K562 (cell line): ENCODE results near the gene ABHD16A. TPM values are rescaled to one million over a fixed set of nuclear protein-coding genes. Genes with fewer than 3 reads are reported as not detected.

Experiments used
- CHD2 ChIP-seq: IDR thresholded peaks from 2 replicates; pipeline ENCODE4 v1.6.1; 2011; ENCODE audit warnings: low read depth, low read length
- ELF4 ChIP-seq: fragments of 450-650 bp; formaldehyde crosslinking; IDR thresholded peaks from 2 replicates; pipeline ENCODE4 v1.4.0; 2022; ENCODE audit warnings: missing genetic modification characterization
- FOXK1 ChIP-seq: sonication (generic); formaldehyde crosslinking; IDR thresholded peaks from 2 replicates; pipeline ENCODE4 v1.8.0; 2022; ENCODE audit warnings: missing genetic modification reagents, mild to moderate bottlenecking, borderline replicate concordance
- FUS ChIP-seq: fragments of 200-400 bp; formaldehyde crosslinking; optimal IDR thresholded peaks from 2 replicates; pipeline ENCODE3; 2017; ENCODE audit warnings: low read depth, low read length
- HOXB6 ChIP-seq: fragments of 250-450 bp; sonication (Bioruptor Pico); IDR thresholded peaks from 2 replicates; pipeline ENCODE4 v1.5.1; 2022; ENCODE audit warnings: mild to moderate bottlenecking, borderline replicate concordance
- KHSRP ChIP-seq: fragments of 450-650 bp; IDR thresholded peaks from 2 replicates; pipeline ENCODE4 v1.6.1; 2017
- MBD2 ChIP-seq: sonication (generic); IDR thresholded peaks from 2 replicates; pipeline ENCODE4 v1.6.1; 2016; ENCODE audit warnings: low read depth, borderline replicate concordance
- MTF1 ChIP-seq: fragments of 250-450 bp; sonication (Bioruptor Pico); IDR thresholded peaks from 2 replicates; pipeline ENCODE4 v1.9.0; 2021; ENCODE audit warnings: moderate library complexity, mild to moderate bottlenecking, inconsistent platforms, borderline replicate concordance
- MYBL2 ChIP-seq, 2 experiments: fragments of 450-650 bp in 1 of 2; sonication (generic) in 1 of 2; formaldehyde crosslinking in 1 of 2; IDR thresholded peaks; 2 replicates each; pipeline versions ENCODE4 v1.6.1 to v1.8.1; 2017 to 2022; ENCODE audit warnings: borderline replicate concordance in 1 of 2, inconsistent platforms in 1 of 2, low read depth in 1 of 2, mild to moderate bottlenecking in 1 of 2, missing genetic modification reagents in 1 of 2, moderate library complexity in 1 of 2
- NFIC ChIP-seq: fragments of 450-650 bp; IDR thresholded peaks from 2 replicates; pipeline ENCODE4 v1.6.1; 2017; ENCODE audit warnings: mild to moderate bottlenecking, inconsistent platforms
- SNRNP70 ChIP-seq: fragments of 200-400 bp; formaldehyde crosslinking; optimal IDR thresholded peaks from 2 replicates; pipeline ENCODE3; 2017; ENCODE audit warnings: low read depth, low read length
- ZEB2 ChIP-seq: fragments of 450-650 bp; IDR thresholded peaks from 2 replicates; pipeline ENCODE4 v1.6.1; 2016
- ZNF140 ChIP-seq: fragments of 250-450 bp; sonication (Bioruptor Pico); IDR thresholded peaks from 2 replicates; pipeline ENCODE4 v1.8.0; 2021; ENCODE audit warnings: moderate library complexity, mild to moderate bottlenecking, inconsistent platforms
- ZNF232 ChIP-seq: sonication (generic); formaldehyde crosslinking; IDR thresholded peaks from 2 replicates; pipeline ENCODE4 v1.8.0; 2022; ENCODE audit warnings: mild to moderate bottlenecking, missing genetic modification reagents
- ZNF253 ChIP-seq: fragments of 250-450 bp; sonication (Bioruptor Pico); conservative IDR thresholded peaks from 2 replicates; pipeline ENCODE4 v1.6.1; 2021; ENCODE audit warnings: mild to moderate bottlenecking
- ZNF695 ChIP-seq: fragments of 450-650 bp; formaldehyde crosslinking; IDR thresholded peaks from 2 replicates; pipeline ENCODE4 v1.4.0; 2020; ENCODE audit warnings: mild to moderate bottlenecking, moderate library complexity
- polyA plus RNA-seq, 8 experiments: library from polyadenylated mRNA; depleted of rRNA in 4 of 8; stranded (reverse) in 5 of 8; unstranded in 3 of 8; fragments of >200 nt; fragmentation: Nextera tagmentation in 2 of 8; fragmentation: Illumina TruSeq in 1 of 8; extraction: Ambion mirVana in 2 of 8; extraction: Trizol in 1 of 8; gene quantifications; 2 replicates each; pipeline versions ENCODE4 v1.2.1 to v1.2.3, GENCODE V29; 2011 to 2014; ENCODE audit warnings: inconsistent platforms in 1 of 8, missing spikeins in 1 of 8
- total RNA-seq, 7 experiments: library from RNA; depleted of rRNA in 6 of 7; stranded (reverse); fragments of >200 nt in 6 of 7; fragmentation: Illumina TruSeq in 2 of 7; extraction: Trizol in 2 of 7; gene quantifications; 2 replicates each; pipeline versions ENCODE4 v1.2.1 to v1.2.3, GENCODE V29; 2011 to 2021; ENCODE audit warnings: low replicate concordance in 1 of 7
- TF ChIP-seq, protein P1 (sequence below): fragments of 450-650 bp; formaldehyde crosslinking; IDR thresholded peaks from 2 replicates; pipeline ENCODE4 v1.4.0; 2022; ENCODE audit warnings: missing genetic modification characterization
- TF ChIP-seq, protein P2 (sequence below): fragments of 250-450 bp; sonication (Bioruptor Pico); IDR thresholded peaks from 2 replicates; pipeline ENCODE4 v1.8.0; 2022; ENCODE audit warnings: inconsistent platforms
- TF ChIP-seq, protein P3 (sequence below): fragments of 250-450 bp; sonication (Bioruptor Pico); IDR thresholded peaks from 2 replicates; pipeline ENCODE4 v1.8.0; 2022; ENCODE audit warnings: moderate library complexity, mild to moderate bottlenecking, inconsistent platforms
- TF ChIP-seq, protein P4 (sequence below): sonication (generic); formaldehyde crosslinking; IDR thresholded peaks from 2 replicates; pipeline ENCODE4 v1.9.0; 2022; ENCODE audit warnings: mild to moderate bottlenecking, missing genetic modification reagents
- TF ChIP-seq, protein P5 (sequence below): fragments of 450-650 bp; conservative IDR thresholded peaks from 2 replicates; pipeline ENCODE4 v1.6.1; 2016; ENCODE audit warnings: missing genetic modification characterization, low read depth, mild to moderate bottlenecking, missing compliant biosample characterization, moderate library complexity
- TF ChIP-seq, protein P6 (sequence below): fragments of 450-650 bp; IDR thresholded peaks from 2 replicates; pipeline ENCODE4 v1.7.0; 2016; ENCODE audit warnings: borderline replicate concordance

ABHD16A gene
- total and polyA plus RNA-seq, 9 of the 15 experiments (the other 6 are each of a cell fraction or from before 2014, with no cell fraction given) = 25.8 to 120 (median 81.6) TPM

DNA sequence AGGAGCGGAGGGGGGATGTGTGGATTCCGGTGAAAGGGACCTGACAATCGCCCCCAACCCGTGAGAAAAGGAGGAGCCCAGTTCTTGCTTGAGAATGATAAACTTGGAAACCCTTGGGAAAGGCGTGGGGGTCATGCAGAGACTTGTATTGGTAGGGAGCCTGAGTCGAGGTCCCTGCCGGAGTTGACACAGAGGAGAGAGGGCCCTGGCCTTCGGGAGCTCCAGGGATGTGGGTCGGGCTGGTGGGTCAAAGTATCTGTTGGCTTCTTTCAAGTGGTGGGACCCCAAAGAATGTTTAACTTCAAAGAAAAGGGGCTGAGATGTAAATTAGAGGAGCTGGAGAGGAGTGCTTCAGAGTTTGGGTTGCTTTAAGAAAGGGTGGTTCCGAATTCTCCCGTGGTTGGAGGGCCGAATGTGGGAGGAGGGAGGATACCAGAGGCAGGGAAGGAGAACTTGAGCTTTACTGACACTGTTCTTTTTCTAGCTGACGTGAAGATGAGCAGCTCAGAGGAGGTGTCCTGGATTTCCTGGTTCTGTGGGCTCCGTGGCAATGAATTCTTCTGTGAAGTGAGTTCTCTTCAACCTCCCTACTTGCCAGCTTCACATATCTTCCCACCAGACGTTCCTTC, 36.7 kb downstream of the ABHD16A start (continued):
- TF ChIP-seq, protein P1, sequence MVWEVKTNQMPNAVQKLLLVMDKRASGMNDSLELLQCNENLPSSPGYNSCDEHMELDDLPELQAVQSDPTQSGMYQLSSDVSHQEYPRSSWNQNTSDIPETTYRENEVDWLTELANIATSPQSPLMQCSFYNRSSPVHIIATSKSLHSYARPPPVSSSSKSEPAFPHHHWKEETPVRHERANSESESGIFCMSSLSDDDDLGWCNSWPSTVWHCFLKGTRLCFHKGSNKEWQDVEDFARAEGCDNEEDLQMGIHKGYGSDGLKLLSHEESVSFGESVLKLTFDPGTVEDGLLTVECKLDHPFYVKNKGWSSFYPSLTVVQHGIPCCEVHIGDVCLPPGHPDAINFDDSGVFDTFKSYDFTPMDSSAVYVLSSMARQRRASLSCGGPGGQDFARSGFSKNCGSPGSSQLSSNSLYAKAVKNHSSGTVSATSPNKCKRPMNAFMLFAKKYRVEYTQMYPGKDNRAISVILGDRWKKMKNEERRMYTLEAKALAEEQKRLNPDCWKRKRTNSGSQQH (CRISPR knock-in tag) = no peak; the same call in 1 of the 2 replicates
- TF ChIP-seq FOXK1 (no peak), CHD2 (no peak), HOXB6 (CRISPR knock-in tag) (no peak), ZNF253 (CRISPR knock-in tag) (peak; percentile 80; the same call in 1 of the 2 replicates), ZEB2 (peak; percentile 26; the same call in 1 of the 2 replicates), NFIC (no peak), FUS (no peak), ZNF695 (CRISPR knock-in tag) (no peak), ELF4 (no peak), KHSRP (no peak), ZNF140 (CRISPR knock-in tag) (no peak), MBD2 (no peak), ZNF232 (CRISPR knock-in tag) (no peak), SNRNP70 (no peak), MYBL2 (IDR thresholded peaks at IDR 0.05; ENCODE audit: low read depth) (no peak), MYBL2 (CRISPR knock-in tag; IDR thresholded peaks at IDR 0.05; ENCODE audit: borderline replicate concordance) (no peak), MTF1 (no peak)
- TF ChIP-seq, protein P2, sequence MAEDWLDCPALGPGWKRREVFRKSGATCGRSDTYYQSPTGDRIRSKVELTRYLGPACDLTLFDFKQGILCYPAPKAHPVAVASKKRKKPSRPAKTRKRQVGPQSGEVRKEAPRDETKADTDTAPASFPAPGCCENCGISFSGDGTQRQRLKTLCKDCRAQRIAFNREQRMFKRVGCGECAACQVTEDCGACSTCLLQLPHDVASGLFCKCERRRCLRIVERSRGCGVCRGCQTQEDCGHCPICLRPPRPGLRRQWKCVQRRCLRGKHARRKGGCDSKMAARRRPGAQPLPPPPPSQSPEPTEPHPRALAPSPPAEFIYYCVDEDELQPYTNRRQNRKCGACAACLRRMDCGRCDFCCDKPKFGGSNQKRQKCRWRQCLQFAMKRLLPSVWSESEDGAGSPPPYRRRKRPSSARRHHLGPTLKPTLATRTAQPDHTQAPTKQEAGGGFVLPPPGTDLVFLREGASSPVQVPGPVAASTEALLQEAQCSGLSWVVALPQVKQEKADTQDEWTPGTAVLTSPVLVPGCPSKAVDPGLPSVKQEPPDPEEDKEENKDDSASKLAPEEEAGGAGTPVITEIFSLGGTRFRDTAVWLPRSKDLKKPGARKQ (CRISPR knock-in tag) = no peak
- TF ChIP-seq, protein P3, sequence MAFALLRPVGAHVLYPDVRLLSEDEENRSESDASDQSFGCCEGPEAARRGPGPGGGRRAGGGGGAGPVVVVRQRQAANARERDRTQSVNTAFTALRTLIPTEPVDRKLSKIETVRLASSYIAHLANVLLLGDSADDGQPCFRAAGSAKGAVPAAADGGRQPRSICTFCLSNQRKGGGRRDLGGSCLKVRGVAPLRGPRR (CRISPR knock-in tag) = no peak
- TF ChIP-seq, protein P4, sequence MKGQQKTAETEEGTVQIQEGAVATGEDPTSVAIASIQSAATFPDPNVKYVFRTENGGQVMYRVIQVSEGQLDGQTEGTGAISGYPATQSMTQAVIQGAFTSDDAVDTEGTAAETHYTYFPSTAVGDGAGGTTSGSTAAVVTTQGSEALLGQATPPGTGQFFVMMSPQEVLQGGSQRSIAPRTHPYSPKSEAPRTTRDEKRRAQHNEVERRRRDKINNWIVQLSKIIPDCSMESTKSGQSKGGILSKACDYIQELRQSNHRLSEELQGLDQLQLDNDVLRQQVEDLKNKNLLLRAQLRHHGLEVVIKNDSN (CRISPR knock-in tag) = no peak
- TF ChIP-seq, protein P5, sequence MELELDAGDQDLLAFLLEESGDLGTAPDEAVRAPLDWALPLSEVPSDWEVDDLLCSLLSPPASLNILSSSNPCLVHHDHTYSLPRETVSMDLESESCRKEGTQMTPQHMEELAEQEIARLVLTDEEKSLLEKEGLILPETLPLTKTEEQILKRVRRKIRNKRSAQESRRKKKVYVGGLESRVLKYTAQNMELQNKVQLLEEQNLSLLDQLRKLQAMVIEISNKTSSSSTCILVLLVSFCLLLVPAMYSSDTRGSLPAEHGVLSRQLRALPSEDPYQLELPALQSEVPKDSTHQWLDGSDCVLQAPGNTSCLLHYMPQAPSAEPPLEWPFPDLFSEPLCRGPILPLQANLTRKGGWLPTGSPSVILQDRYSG (tag) = no peak
- TF ChIP-seq, protein P6, sequence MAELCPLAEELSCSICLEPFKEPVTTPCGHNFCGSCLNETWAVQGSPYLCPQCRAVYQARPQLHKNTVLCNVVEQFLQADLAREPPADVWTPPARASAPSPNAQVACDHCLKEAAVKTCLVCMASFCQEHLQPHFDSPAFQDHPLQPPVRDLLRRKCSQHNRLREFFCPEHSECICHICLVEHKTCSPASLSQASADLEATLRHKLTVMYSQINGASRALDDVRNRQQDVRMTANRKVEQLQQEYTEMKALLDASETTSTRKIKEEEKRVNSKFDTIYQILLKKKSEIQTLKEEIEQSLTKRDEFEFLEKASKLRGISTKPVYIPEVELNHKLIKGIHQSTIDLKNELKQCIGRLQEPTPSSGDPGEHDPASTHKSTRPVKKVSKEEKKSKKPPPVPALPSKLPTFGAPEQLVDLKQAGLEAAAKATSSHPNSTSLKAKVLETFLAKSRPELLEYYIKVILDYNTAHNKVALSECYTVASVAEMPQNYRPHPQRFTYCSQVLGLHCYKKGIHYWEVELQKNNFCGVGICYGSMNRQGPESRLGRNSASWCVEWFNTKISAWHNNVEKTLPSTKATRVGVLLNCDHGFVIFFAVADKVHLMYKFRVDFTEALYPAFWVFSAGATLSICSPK = 0 out of 2 replicates have a peak, but pooled peaks have one; percentile 67
